Mesendoderm (in vitro differentiated cells): ENCODE measurements around the gene CEP89.
"Not testable (repeated sequence)": the region's sequence is repeated elsewhere in the genome, so short reads cannot be mapped to it uniquely, and the experiment has no call there.

Source experiments
- DNase-seq: peaks from one replicate; pipeline ENCODE4 v3.0.0; 2013
- H2AK5ac ChIP-seq: 2 replicates; pipeline ENCODE4 v1.6.1; 2013; ENCODE audit warnings: low read length, inconsistent platforms
- H2BK120ac ChIP-seq: 2 replicates; pipeline ENCODE4 v1.6.1; 2013; ENCODE audit warnings: low read depth, mild to moderate bottlenecking, low read length, moderate library complexity, mixed read lengths
- H2BK15ac ChIP-seq: replicated peaks from 2 replicates; pipeline ENCODE4 v1.6.1; 2013; ENCODE audit warnings: low read depth, mild to moderate bottlenecking, moderate library complexity
- H2BK5ac ChIP-seq: 2 replicates; pipeline ENCODE4 v1.6.1; 2013; ENCODE audit warnings: low read length, inconsistent platforms
- H3K18ac ChIP-seq: 2 replicates; pipeline ENCODE4 v1.6.1; 2013; ENCODE audit warnings: mild to moderate bottlenecking, low read length, mixed read lengths
- H3K23ac ChIP-seq: one replicate; pipeline ENCODE4 v1.6.1; 2013; ENCODE audit warnings: low read length
- H3K27ac ChIP-seq: 2 replicates; pipeline ENCODE4 v1.5.1; 2013; ENCODE audit warnings: low read depth, mild to moderate bottlenecking, inconsistent platforms, low read length, moderate library complexity
- H3K27me3 ChIP-seq: 2 replicates; pipeline ENCODE4 v1.6.1; 2013; ENCODE audit warnings: low read length, control low read depth, mild to moderate bottlenecking, inconsistent platforms; ENCODE audit not compliant: insufficient read depth, poor library complexity
- H3K36me3 ChIP-seq: 2 replicates; pipeline ENCODE4 v1.6.1; 2013; ENCODE audit warnings: low read length, inconsistent platforms; ENCODE audit not compliant: control insufficient read depth, insufficient read depth
- H3K4ac ChIP-seq: one replicate; pipeline ENCODE4 v1.6.1; 2013; ENCODE audit warnings: low read depth, mild to moderate bottlenecking, low read length, moderate library complexity
- H3K4me1 ChIP-seq: 2 replicates; pipeline ENCODE4 v1.6.1; 2013; ENCODE audit warnings: low read depth, low read length, inconsistent platforms; ENCODE audit not compliant: control insufficient read depth
- H3K4me2 ChIP-seq: 2 replicates; pipeline ENCODE4 v1.6.1; 2013; ENCODE audit warnings: low read length
- H3K4me3 ChIP-seq: 2 replicates; pipeline ENCODE4 v1.5.1; 2013; ENCODE audit warnings: mild to moderate bottlenecking, low read length
- H3K56ac ChIP-seq: one replicate; pipeline ENCODE4 v1.6.1; 2013; ENCODE audit warnings: low read length
- H3K79me1 ChIP-seq: 2 replicates; pipeline ENCODE4 v1.6.1; 2013; ENCODE audit warnings: low read length, inconsistent platforms
- H3K79me2 ChIP-seq: 2 replicates; pipeline ENCODE4 v1.6.1; 2013; ENCODE audit warnings: mild to moderate bottlenecking, low read length; ENCODE audit not compliant: control insufficient read depth, insufficient read depth
- H3K9ac ChIP-seq: 2 replicates; pipeline ENCODE4 v1.6.1; 2013; ENCODE audit warnings: low read length, inconsistent platforms
- H4K5ac ChIP-seq: one replicate; pipeline ENCODE4 v1.6.1; 2013; ENCODE audit warnings: low read length
- H4K8ac ChIP-seq: one replicate; pipeline ENCODE4 v1.6.1; 2013; ENCODE audit warnings: low read depth, mild to moderate bottlenecking, control low read depth, low read length, moderate library complexity
- WGBS: extraction: QIAGEN DNeasy Blood & Tissue Kit; methylation state at CpG from one replicate; pipeline ENCODE4 v1.1.7; 2013; ENCODE audit warnings: low lambda C conversion rate, missing lambda C conversion rate; ENCODE audit not compliant: insufficient coverage; ENCODE audit errors: extremely low coverage; 5-methylcytosine and 5-hydroxymethylcytosine counted together

The CEP89 gene

DNA sequence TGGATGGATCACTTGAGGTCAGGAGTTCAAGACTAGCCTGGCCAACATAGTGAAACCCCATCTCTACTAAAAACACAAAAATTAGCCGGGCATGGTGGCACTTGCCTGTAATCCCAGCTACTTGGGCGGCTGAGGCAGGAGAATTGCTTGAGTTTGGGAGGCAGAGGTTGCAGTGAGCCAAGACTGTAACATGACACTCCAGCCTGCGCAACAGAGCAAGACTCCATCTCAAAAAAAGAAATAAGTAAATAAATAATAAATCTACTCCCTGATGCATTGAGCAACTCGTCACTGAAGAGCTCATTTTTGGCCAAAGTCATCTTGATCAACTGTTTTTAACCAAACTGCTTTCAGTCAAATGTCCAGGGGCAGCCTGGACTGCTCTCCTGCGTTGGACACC is 30.5 kb downstream of the CEP89 start:
- not testable (repeated sequence) for H3K56ac ChIP-seq, H2BK5ac ChIP-seq, H3K36me3 ChIP-seq, H3K18ac ChIP-seq, DNase-seq, H3K4me3 ChIP-seq, H3K27me3 ChIP-seq, H2BK120ac ChIP-seq, H4K8ac ChIP-seq, H3K4me1 ChIP-seq, H3K4me2 ChIP-seq, H4K5ac ChIP-seq, H3K27ac ChIP-seq, H3K79me1 ChIP-seq, H2AK5ac ChIP-seq, H2BK15ac ChIP-seq, H3K4ac ChIP-seq, H3K79me2 ChIP-seq, H3K23ac ChIP-seq, H3K9ac ChIP-seq
- WGBS: no CpG with 5 or more reads among the region's 5 CpGs

DNA sequence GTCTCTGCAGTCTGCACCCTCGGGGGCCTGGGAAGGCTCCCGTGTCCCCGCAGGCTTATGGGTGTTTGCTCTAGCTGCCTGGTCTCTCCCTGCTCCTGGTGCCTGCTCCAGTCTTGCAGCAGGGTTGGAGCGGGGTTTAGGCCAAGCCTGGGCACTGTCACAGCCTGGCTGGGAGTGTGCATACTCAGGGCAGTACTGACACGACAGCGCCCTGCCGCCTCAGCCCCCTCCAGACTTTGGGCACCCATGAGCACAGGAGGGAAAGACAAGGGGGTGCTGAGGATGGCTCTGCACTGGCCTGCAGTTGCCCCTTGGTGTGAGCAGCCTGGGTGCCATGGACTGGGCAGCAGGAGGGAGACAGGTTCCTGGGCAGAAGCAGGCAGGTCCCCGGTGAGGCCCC is 35.7 kb downstream of the CEP89 start:
- Histone ChIP-seq H3K36me3 (no peaks in the 10 kb centered on the region), H3K4me1 (no peaks in the 10 kb centered on the region), H3K56ac (no peak overlapping the region), H3K9ac (no peak overlapping the region), H2BK15ac (no peak overlapping the region), H3K18ac (no peak overlapping the region), H2BK5ac (no peak overlapping the region), H3K4ac (no peak overlapping the region), H3K79me1 (no peaks in the 10 kb centered on the region), H3K27me3 (no peaks in the 10 kb centered on the region), H4K5ac (no peak overlapping the region), H3K79me2 (no peaks in the 10 kb centered on the region), H2AK5ac (no peak overlapping the region), H3K4me3 (no peak overlapping the region), H3K27ac (no peak overlapping the region), H2BK120ac (no peak overlapping the region), H4K8ac (no peak overlapping the region), H3K23ac (no peak overlapping the region), H3K4me2 (no peak overlapping the region)
- no peak for DNase-seq
- WGBS: no CpG with 5 or more reads among the region's 8 CpGs

DNA sequence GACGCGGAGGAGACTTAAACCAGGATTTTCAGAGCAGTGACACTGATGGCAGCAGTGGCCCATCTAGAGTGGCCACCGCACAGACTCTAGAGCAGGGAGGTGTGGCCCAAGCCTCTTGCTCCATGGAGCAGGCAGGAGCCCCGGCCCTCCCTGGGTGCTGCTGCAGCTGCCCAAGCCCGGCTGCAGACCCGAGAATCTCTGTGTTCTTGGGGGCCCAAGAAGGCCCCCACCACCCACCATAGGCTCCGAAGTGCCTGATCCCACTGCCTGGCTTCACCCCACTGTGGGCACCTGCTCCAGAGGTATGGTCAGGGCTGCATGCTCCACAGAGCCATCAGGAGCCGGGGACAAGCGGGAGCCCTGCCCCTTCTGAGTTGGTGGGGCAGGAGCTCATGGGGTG is 36.1 kb downstream of the CEP89 start:
- Histone ChIP-seq H3K23ac (no peak overlapping the region), H2BK5ac (no peak overlapping the region), H3K27ac (no peak overlapping the region), H2BK120ac (no peak overlapping the region), H2AK5ac (no peak overlapping the region), H3K79me1 (no peaks in the 10 kb centered on the region), H3K56ac (no peak overlapping the region), H3K18ac (no peak overlapping the region), H2BK15ac (no peak overlapping the region), H4K5ac (no peak overlapping the region), H3K9ac (no peak overlapping the region), H3K4me1 (no peaks in the 10 kb centered on the region), H3K27me3 (no peaks in the 10 kb centered on the region), H3K4me3 (no peak overlapping the region), H3K4ac (no peak overlapping the region), H3K4me2 (no peak overlapping the region), H3K36me3 (no peaks in the 10 kb centered on the region), H3K79me2 (no peaks in the 10 kb centered on the region), H4K8ac (no peak overlapping the region)
- no peak for DNase-seq
- no CpG with 5 or more reads among the region's 9 CpGs for WGBS

DNA sequence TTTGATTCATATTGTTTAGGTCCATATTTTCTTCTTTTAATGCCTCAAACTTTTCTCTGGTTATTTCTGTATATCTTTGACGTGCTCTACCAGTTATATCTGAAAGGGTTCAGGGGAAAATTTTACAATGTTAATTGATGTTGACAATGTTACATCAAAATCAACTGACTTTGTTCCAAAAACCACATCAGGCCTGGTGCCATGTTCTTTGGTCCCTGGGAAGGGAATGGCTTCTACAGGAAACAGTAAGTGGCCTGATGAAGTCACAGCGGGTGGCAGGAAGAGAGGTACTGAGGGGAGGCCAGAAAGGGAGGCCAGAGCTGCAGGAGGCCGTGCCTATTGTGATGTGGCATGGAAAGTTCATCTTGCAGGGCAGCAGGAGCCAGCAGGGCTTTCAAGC is 38.2 kb downstream of the CEP89 start:
- no peaks in the 10 kb centered on the region for H3K4me1 ChIP-seq
- no peak for DNase-seq
- H3K27ac ChIP-seq: no peak overlapping the region

DNA sequence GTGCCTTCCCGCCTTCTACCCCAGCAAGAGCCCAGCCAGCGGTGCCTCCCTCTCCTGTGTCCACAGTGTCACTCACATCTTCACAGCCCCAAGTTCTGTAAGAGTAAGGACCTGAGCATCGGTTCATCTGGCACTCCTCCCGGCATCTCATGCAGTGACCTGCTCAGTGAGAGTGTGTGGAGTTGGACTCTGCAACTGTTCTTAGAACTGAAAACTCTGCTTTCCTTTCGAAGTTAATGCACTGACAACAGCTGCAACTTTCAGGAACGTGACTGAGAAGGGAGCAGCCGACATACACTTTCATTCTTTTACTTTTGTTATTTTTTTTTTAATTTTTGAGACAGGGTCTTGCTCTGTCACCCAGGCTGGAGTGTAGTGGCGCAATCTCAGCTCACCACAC is 41.2 kb downstream of the CEP89 start:
- no peak overlapping the region for H3K18ac ChIP-seq
- no peak overlapping the region for H3K23ac ChIP-seq
- H3K4me2 ChIP-seq: no peak overlapping the region
- no peak for DNase-seq
- H4K8ac ChIP-seq: no peak overlapping the region
- no peak overlapping the region for H3K4ac ChIP-seq
- H3K27me3 ChIP-seq: no peaks in the 10 kb centered on the region
- no peak overlapping the region for H3K56ac ChIP-seq
- H3K79me2 ChIP-seq: no peaks in the 10 kb centered on the region
- H3K9ac ChIP-seq: no peak overlapping the region
- no peak overlapping the region for H2BK5ac ChIP-seq
- H3K27ac ChIP-seq: no peak overlapping the region
- H3K36me3 ChIP-seq: peaks cover 2% of the 10 kb centered on the region
- H3K79me1 ChIP-seq: no peaks in the 10 kb centered on the region
- H4K5ac ChIP-seq: no peak overlapping the region
- no CpG with 5 or more reads among the region's 8 CpGs for WGBS
- H2BK15ac ChIP-seq: no peak overlapping the region
- no peak overlapping the region for H2AK5ac ChIP-seq
- no peak overlapping the region for H3K4me3 ChIP-seq
- H2BK120ac ChIP-seq: no peak overlapping the region
- H3K4me1 ChIP-seq: no peaks in the 10 kb centered on the region

More for the DNA sequence above, 38.2 kb downstream of the CEP89 start:
- H3K4me3 ChIP-seq: no peak overlapping the region
- H3K56ac ChIP-seq: no peak overlapping the region
- H4K8ac ChIP-seq: no peak overlapping the region
- no peaks in the 10 kb centered on the region for H3K79me1 ChIP-seq
- no peak overlapping the region for H4K5ac ChIP-seq
- H2BK120ac ChIP-seq: no peak overlapping the region
- no peak overlapping the region for H3K18ac ChIP-seq
- no peak overlapping the region for H3K4me2 ChIP-seq
- no peak overlapping the region for H2BK15ac ChIP-seq
- no peak overlapping the region for H2AK5ac ChIP-seq
- no peak overlapping the region for H3K23ac ChIP-seq
- no peaks in the 10 kb centered on the region for H3K27me3 ChIP-seq
- H2BK5ac ChIP-seq: no peak overlapping the region
- no peak overlapping the region for H3K9ac ChIP-seq
- peaks cover 2% of the 10 kb centered on the region for H3K36me3 ChIP-seq
- no CpG with 5 or more reads among the region's 3 CpGs for WGBS
- H3K79me2 ChIP-seq: no peaks in the 10 kb centered on the region
- H3K4ac ChIP-seq: no peak overlapping the region

DNA sequence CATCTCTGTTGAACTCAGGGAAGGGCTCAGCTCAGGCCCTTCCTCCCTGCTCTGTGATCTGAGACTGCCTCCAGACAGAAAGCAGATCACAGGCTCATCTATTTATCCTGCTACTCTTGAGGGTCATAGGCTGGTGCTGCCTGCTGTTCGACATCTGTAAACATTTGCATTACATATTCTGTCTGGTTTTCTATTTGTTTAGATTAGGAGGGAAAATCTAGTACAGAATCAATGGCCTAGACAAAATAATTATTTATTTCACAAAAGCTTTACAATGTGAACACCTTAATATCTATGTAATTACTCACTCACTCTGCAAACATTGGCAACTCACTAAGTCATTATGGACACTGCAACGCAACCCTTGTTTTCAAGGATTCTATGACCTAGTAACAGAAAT is 43.0 kb downstream of the CEP89 start:
- H2BK120ac ChIP-seq: no peak overlapping the region
- no peak overlapping the region for H2BK5ac ChIP-seq
- no peak overlapping the region for H4K8ac ChIP-seq
- peaks cover 2% of the 10 kb centered on the region for H3K36me3 ChIP-seq
- no peak overlapping the region for H3K23ac ChIP-seq
- no peak overlapping the region for H4K5ac ChIP-seq
- no peak overlapping the region for H3K4ac ChIP-seq
- no peak overlapping the region for H2BK15ac ChIP-seq
- no peak overlapping the region for H3K4me3 ChIP-seq
- H3K18ac ChIP-seq: no peak overlapping the region
- H3K27ac ChIP-seq: no peak overlapping the region
- no peak overlapping the region for H3K56ac ChIP-seq
- H3K27me3 ChIP-seq: no peaks in the 10 kb centered on the region
- no peak overlapping the region for H2AK5ac ChIP-seq
- H3K79me2 ChIP-seq: no peaks in the 10 kb centered on the region
- H3K4me2 ChIP-seq: no peak overlapping the region
- H3K79me1 ChIP-seq: no peaks in the 10 kb centered on the region
- H3K4me1 ChIP-seq: no peaks in the 10 kb centered on the region
- H3K9ac ChIP-seq: no peak overlapping the region
- no peak for DNase-seq
- WGBS: no CpG with 5 or more reads among the region's 2 CpGs
